K562 (cell line): ENCODE measurements around the gene ERICH6. TPM values are rescaled to one million over a fixed set of nuclear protein-coding genes. Genes with fewer than 3 reads are reported as not detected.

ENCODE experiments used
- polyA plus RNA-seq, 8 experiments: library from polyadenylated mRNA; depleted of rRNA in 4 of 8; stranded (reverse) in 5 of 8; unstranded in 3 of 8; fragments of >200 nt; fragmentation: Nextera tagmentation in 2 of 8; fragmentation: Illumina TruSeq in 1 of 8; extraction: Ambion mirVana in 2 of 8; extraction: Trizol in 1 of 8; gene quantifications; 2 replicates each; pipeline versions ENCODE4 v1.2.1 to v1.2.3, GENCODE V29; 2011 to 2014; ENCODE audit warnings: inconsistent platforms in 1 of 8, missing spikeins in 1 of 8
- total RNA-seq, 7 experiments: library from RNA; depleted of rRNA in 6 of 7; stranded (reverse); fragments of >200 nt in 6 of 7; fragmentation: Illumina TruSeq in 2 of 7; extraction: Trizol in 2 of 7; gene quantifications; 2 replicates each; pipeline versions ENCODE4 v1.2.1 to v1.2.3, GENCODE V29; 2011 to 2021; ENCODE audit warnings: low replicate concordance in 1 of 7

The ERICH6 gene
- total and polyA plus RNA-seq, 9 of the 15 experiments (the other 6 are each of a cell fraction or from before 2014, with no cell fraction given): not detected

Other genes starting within 250 kb of the ERICH6 start
- gene SERP1, start 157.4 kb downstream of the ERICH6 start, total RNA-seq (2014; rRNA removed): 443 and 512 TPM in 2 replicates
- gene SERP1, start 157.4 kb downstream of the ERICH6 start, total RNA-seq (2014; rRNA removed; fragmentation: Illumina TruSeq; extraction: Trizol): 121 and 129 TPM in 2 replicates
- gene SERP1, start 157.4 kb downstream of the ERICH6 start, total RNA-seq (2015; rRNA removed; fragmentation: Illumina TruSeq; extraction: Trizol): 101 and 109 TPM in 2 replicates
- gene SERP1, start 157.4 kb downstream of the ERICH6 start, total RNA-seq (2021): 147 TPM in 2 replicates
- 122 and 142 TPM in 2 replicates for gene SERP1, start 157.4 kb downstream of the ERICH6 start, polyA plus RNA-seq (2011; rRNA removed)
- 85.2 and 94.4 TPM in 2 replicates for gene SERP1, start 157.4 kb downstream of the ERICH6 start, polyA plus RNA-seq (2014; fragmentation: Illumina TruSeq; extraction: Trizol)
- 10 to 100 TPM; 38.6 to 42.4 TPM for gene SERP1, start 157.4 kb downstream of the ERICH6 start, polyA plus RNA-seq (2014; fragmentation: Nextera tagmentation; extraction: Ambion mirVana)
- 190 and 246 TPM in 2 replicates for gene SERP1, start 157.4 kb downstream of the ERICH6 start, polyA plus RNA-seq (2014; rRNA removed)
- 99.8 and 168 TPM in 2 replicates for gene EIF2A, start 157.1 kb downstream of the ERICH6 start, total RNA-seq (2014; rRNA removed)
- 178 and 206 TPM in 2 replicates for gene EIF2A, start 157.1 kb downstream of the ERICH6 start, total RNA-seq (2014; rRNA removed; fragmentation: Illumina TruSeq; extraction: Trizol)
- 139 and 146 TPM in 2 replicates for gene EIF2A, start 157.1 kb downstream of the ERICH6 start, total RNA-seq (2015; rRNA removed; fragmentation: Illumina TruSeq; extraction: Trizol)
- gene EIF2A, start 157.1 kb downstream of the ERICH6 start, total RNA-seq (2021): 106 and 115 TPM in 2 replicates
- gene EIF2A, start 157.1 kb downstream of the ERICH6 start, polyA plus RNA-seq (2011; rRNA removed): 181 and 193 TPM in 2 replicates
- 158 and 192 TPM in 2 replicates for gene EIF2A, start 157.1 kb downstream of the ERICH6 start, polyA plus RNA-seq (2014; fragmentation: Illumina TruSeq; extraction: Trizol)
- 100 to 1,000 TPM; 130 to 172 TPM for gene EIF2A, start 157.1 kb downstream of the ERICH6 start, polyA plus RNA-seq (2014; fragmentation: Nextera tagmentation; extraction: Ambion mirVana)
- gene EIF2A, start 157.1 kb downstream of the ERICH6 start, polyA plus RNA-seq (2014; rRNA removed): 129 and 166 TPM in 2 replicates
- gene SELENOT, start 100.6 kb downstream of the ERICH6 start, total RNA-seq (2014; rRNA removed): 33.0 and 107 TPM in 2 replicates
- 91.9 and 96.1 TPM in 2 replicates for gene SELENOT, start 100.6 kb downstream of the ERICH6 start, total RNA-seq (2014; rRNA removed; fragmentation: Illumina TruSeq; extraction: Trizol)
- 64.5 and 65.0 TPM in 2 replicates for gene SELENOT, start 100.6 kb downstream of the ERICH6 start, total RNA-seq (2015; rRNA removed; fragmentation: Illumina TruSeq; extraction: Trizol)
- gene SELENOT, start 100.6 kb downstream of the ERICH6 start, total RNA-seq (2021): 72.0 and 74.0 TPM in 2 replicates
- 273 and 411 TPM in 2 replicates for gene SELENOT, start 100.6 kb downstream of the ERICH6 start, polyA plus RNA-seq (2011; rRNA removed)
- 132 and 151 TPM in 2 replicates for gene SELENOT, start 100.6 kb downstream of the ERICH6 start, polyA plus RNA-seq (2014; fragmentation: Illumina TruSeq; extraction: Trizol)
- gene SELENOT, start 100.6 kb downstream of the ERICH6 start, polyA plus RNA-seq (2014; fragmentation: Nextera tagmentation; extraction: Ambion mirVana): 100 to 1,000 TPM; 261 to 317 TPM
- 67.4 and 84.2 TPM in 2 replicates for gene SELENOT, start 100.6 kb downstream of the ERICH6 start, polyA plus RNA-seq (2014; rRNA removed)
- 39.0 and 52.8 TPM in 2 replicates for gene SIAH2, start 59.2 kb upstream of the ERICH6 start, total RNA-seq (2014; rRNA removed)
- 22.6 and 23.4 TPM in 2 replicates for gene SIAH2, start 59.2 kb upstream of the ERICH6 start, total RNA-seq (2014; rRNA removed; fragmentation: Illumina TruSeq; extraction: Trizol)
- gene SIAH2, start 59.2 kb upstream of the ERICH6 start, total RNA-seq (2015; rRNA removed; fragmentation: Illumina TruSeq; extraction: Trizol): 24.6 and 24.8 TPM in 2 replicates
- gene SIAH2, start 59.2 kb upstream of the ERICH6 start, total RNA-seq (2021): 32.9 and 33.6 TPM in 2 replicates
- 34.9 and 37.8 TPM in 2 replicates for gene SIAH2, start 59.2 kb upstream of the ERICH6 start, polyA plus RNA-seq (2011; rRNA removed)
- 26.9 and 34.4 TPM in 2 replicates for gene SIAH2, start 59.2 kb upstream of the ERICH6 start, polyA plus RNA-seq (2014; fragmentation: Illumina TruSeq; extraction: Trizol)
- 1 to 10 TPM; 4.8 to 7.5 TPM for gene SIAH2, start 59.2 kb upstream of the ERICH6 start, polyA plus RNA-seq (2014; fragmentation: Nextera tagmentation; extraction: Ambion mirVana)
- gene SIAH2, start 59.2 kb upstream of the ERICH6 start, polyA plus RNA-seq (2014; rRNA removed): 29.9 and 34.5 TPM in 2 replicates
- not detected in 2 replicates for gene MINDY4B, start 201.5 kb upstream of the ERICH6 start, total RNA-seq (2014; rRNA removed)
- gene MINDY4B, start 201.5 kb upstream of the ERICH6 start, total RNA-seq (2014; rRNA removed; fragmentation: Illumina TruSeq; extraction: Trizol): not detected in 2 replicates
- not detected in 2 replicates for gene MINDY4B, start 201.5 kb upstream of the ERICH6 start, total RNA-seq (2015; rRNA removed; fragmentation: Illumina TruSeq; extraction: Trizol)
- not detected in 2 replicates for gene MINDY4B, start 201.5 kb upstream of the ERICH6 start, total RNA-seq (2021)
- not detected in 2 replicates for gene MINDY4B, start 201.5 kb upstream of the ERICH6 start, polyA plus RNA-seq (2011; rRNA removed)
- not detected in 2 replicates for gene MINDY4B, start 201.5 kb upstream of the ERICH6 start, polyA plus RNA-seq (2014; fragmentation: Illumina TruSeq; extraction: Trizol)
- gene MINDY4B, start 201.5 kb upstream of the ERICH6 start, polyA plus RNA-seq (2014; fragmentation: Nextera tagmentation; extraction: Ambion mirVana): not detected
- gene MINDY4B, start 201.5 kb upstream of the ERICH6 start, polyA plus RNA-seq (2014; rRNA removed): not detected in 2 replicates